Measurements from ENCODE around the gene TSPAN8.
"Not testable (repeated sequence)": the region's sequence is repeated elsewhere in the genome, so short reads cannot be mapped to it uniquely, and the experiment has no call there.

Gene TSPAN8

GRCh38 chr12:71129364-71129763 is 28.4 kb downstream of the TSPAN8 start:
- Histone ChIP-seq H3K4me3 (no peak overlapping the region), H3K9me3 (no peaks in the 10 kb centered on the region), H3K36me3 (no peaks in the 10 kb centered on the region), H3K9ac (no peak overlapping the region), H3K4me2 (no peak overlapping the region), H3K4me1 (no peaks in the 10 kb centered on the region), H4K20me1 (no peaks in the 10 kb centered on the region), H3K27ac (no peak overlapping the region), H3K27me3 (no peaks in the 10 kb centered on the region)
- TF ChIP-seq Cebpa-rat (IDR thresholded peaks at IDR 0.05), result no peak

- Histone ChIP-seq H3K4me1 (no peaks in the 10 kb centered on the region), H4K20me1 (no peaks in the 10 kb centered on the region), H3K36me3 (no peaks in the 10 kb centered on the region), H3K4me3 (no peak overlapping the region), H3K9ac (no peak overlapping the region), H3K9me3 (no peaks in the 10 kb centered on the region), H3K27ac (no peak overlapping the region), H3K27me3 (no peaks in the 10 kb centered on the region), H3K4me2 (no peak overlapping the region)
- TF ChIP-seq Cebpa-rat (IDR thresholded peaks at IDR 0.05), result no peak
Measured at GRCh38 chr12:71128191-71128788, 29.5 kb downstream of the TSPAN8 start.

GRCh38 chr12:71125949-71126348 is 31.9 kb downstream of the TSPAN8 start:
- Histone ChIP-seq H3K27me3 (no peaks in the 10 kb centered on the region), H3K4me3 (no peak overlapping the region), H3K4me1 (no peaks in the 10 kb centered on the region), H4K20me1 (no peaks in the 10 kb centered on the region), H3K27ac (no peak overlapping the region), H3K9me3 (no peaks in the 10 kb centered on the region), H3K9ac (no peak overlapping the region), H3K36me3 (no peaks in the 10 kb centered on the region), H3K4me2 (no peak overlapping the region)
- no peak for TF ChIP-seq Cebpa-rat (IDR thresholded peaks at IDR 0.05)

GRCh38 chr12:71125515-71125914 is 32.3 kb downstream of the TSPAN8 start:
- Histone ChIP-seq H4K20me1 (no peaks in the 10 kb centered on the region), H3K36me3 (no peaks in the 10 kb centered on the region), H3K9me3 (no peaks in the 10 kb centered on the region), H3K4me2 (no peak overlapping the region), H3K4me1 (no peaks in the 10 kb centered on the region), H3K4me3 (no peak overlapping the region), H3K9ac (no peak overlapping the region), H3K27me3 (no peaks in the 10 kb centered on the region), H3K27ac (no peak overlapping the region)
- TF ChIP-seq Cebpa-rat (IDR thresholded peaks at IDR 0.05), result no peak

GRCh38 chr12:71124835-71125460 is 32.9 kb downstream of the TSPAN8 start:
- Histone ChIP-seq H3K9ac (no peak overlapping the region), H3K36me3 (no peaks in the 10 kb centered on the region), H3K4me2 (no peak overlapping the region), H3K9me3 (no peaks in the 10 kb centered on the region), H4K20me1 (no peaks in the 10 kb centered on the region), H3K4me1 (no peaks in the 10 kb centered on the region), H3K4me3 (no peak overlapping the region), H3K27ac (no peak overlapping the region), H3K27me3 (no peaks in the 10 kb centered on the region)
- TF ChIP-seq Cebpa-rat (IDR thresholded peaks at IDR 0.05), result no peak

GRCh38 chr12:71113148-71113547 is 44.7 kb downstream of the TSPAN8 start:
- not testable (repeated sequence) for H3K36me3 ChIP-seq, H3K4me3 ChIP-seq, H3K9ac ChIP-seq, H3K27ac ChIP-seq, H4K20me1 ChIP-seq, H3K4me2 ChIP-seq, H3K27me3 ChIP-seq, H3K4me1 ChIP-seq
- peaks cover 31% of the 10 kb centered on the region for H3K9me3 ChIP-seq

- H3K27me3 ChIP-seq, result no peaks in the 10 kb centered on the region
Measured at GRCh38 chr12:71109834-71110233, 48.0 kb downstream of the TSPAN8 start.

GRCh38 chr12:71108355-71108754 is 49.4 kb downstream of the TSPAN8 start:
- Histone ChIP-seq H4K20me1 (no peaks in the 10 kb centered on the region), H3K4me1 (no peaks in the 10 kb centered on the region), H3K4me3 (no peak overlapping the region), H3K9ac (no peak overlapping the region), H3K4me2 (no peak overlapping the region), H3K27ac (no peak overlapping the region), H3K36me3 (no peaks in the 10 kb centered on the region), H3K9me3 (peaks cover 31% of the 10 kb centered on the region), H3K27me3 (no peaks in the 10 kb centered on the region)
- TF ChIP-seq Cebpa-rat (IDR thresholded peaks at IDR 0.05), result no peak

More at GRCh38 chr12:71109834-71110233, 48.0 kb downstream of the TSPAN8 start:
- Histone ChIP-seq H3K9ac (no peak overlapping the region), H3K4me3 (no peak overlapping the region), H4K20me1 (no peaks in the 10 kb centered on the region), H3K9me3 (peaks cover 31% of the 10 kb centered on the region), H3K4me1 (no peaks in the 10 kb centered on the region), H3K36me3 (no peaks in the 10 kb centered on the region), H3K4me2 (no peak overlapping the region), H3K27ac (no peak overlapping the region)
- TF ChIP-seq Cebpa-rat (IDR thresholded peaks at IDR 0.05), result no peak

- H4K20me1 ChIP-seq, result no peaks in the 10 kb centered on the region
Measured at GRCh38 chr12:71107936-71108335, 49.9 kb downstream of the TSPAN8 start.

GRCh38 chr12:71105956-71106355 is 51.8 kb downstream of the TSPAN8 start:
- H3K4me2 ChIP-seq, result no peak overlapping the region
- no peaks in the 10 kb centered on the region for H3K27me3 ChIP-seq
- TF ChIP-seq Cebpa-rat (IDR thresholded peaks at IDR 0.05), result no peak
- H3K9me3 ChIP-seq, result peaks cover 11% of the 10 kb centered on the region
- H3K27ac ChIP-seq, result no peak overlapping the region
- no peak overlapping the region for H3K4me3 ChIP-seq
- no peaks in the 10 kb centered on the region for H3K4me1 ChIP-seq
- H4K20me1 ChIP-seq, result no peaks in the 10 kb centered on the region
- H3K36me3 ChIP-seq, result no peaks in the 10 kb centered on the region
- no peak overlapping the region for H3K9ac ChIP-seq

More at GRCh38 chr12:71107936-71108335, 49.9 kb downstream of the TSPAN8 start:
- H3K9me3 ChIP-seq, result peaks cover 27% of the 10 kb centered on the region
- H3K27me3 ChIP-seq, result no peaks in the 10 kb centered on the region
- no peak overlapping the region for H3K4me3 ChIP-seq
- H3K4me1 ChIP-seq, result no peaks in the 10 kb centered on the region
- no peaks in the 10 kb centered on the region for H3K36me3 ChIP-seq
- TF ChIP-seq Cebpa-rat (IDR thresholded peaks at IDR 0.05), result no peak
- H3K9ac ChIP-seq, result no peak overlapping the region
- no peak overlapping the region for H3K4me2 ChIP-seq
- no peak overlapping the region for H3K27ac ChIP-seq

Data from BLaER1 (cell line).